22Rv1 (cell line): ENCODE results near the gene MET.

Experiments used
- CTCF ChIP-seq: fragments of 450-650 bp; IDR thresholded peaks from 2 replicates; pipeline ENCODE4 v1.5.1; 2017; ENCODE audit warnings: mild to moderate bottlenecking
- ZFX ChIP-seq: fragments of 450-650 bp; IDR thresholded peaks from 2 replicates; pipeline ENCODE4 v1.6.1; 2017; ENCODE audit warnings: antibody characterized with exemption, borderline replicate concordance

GRCh38 chr7:116740755-116741462 lies 68.9 kb downstream of the MET start:
- no peak for TF ChIP-seq CTCF
- no peak for TF ChIP-seq ZFX
